D721Med (cell line): ENCODE measurements around the gene CHPF.

Experiments used
- DNase-seq: peaks from one replicate; pipeline ENCODE4 v3.0.0; 2011; ENCODE audit warnings: low spot score; ENCODE audit not compliant: insufficient read length
- FAIRE-seq: peaks from 2 replicates; lab custom pipeline; 2011; peaks lifted over from hg19 to GRCh38; lab: Jason Lieb, UNC
- CTCF ChIP-seq: IDR thresholded peaks from 2 replicates; pipeline ENCODE4 v1.5.1; 2012; ENCODE audit warnings: mild to moderate bottlenecking, control low read depth; ENCODE audit not compliant: insufficient read depth; ENCODE audit errors: missing control alignments

The CHPF gene

DNA sequence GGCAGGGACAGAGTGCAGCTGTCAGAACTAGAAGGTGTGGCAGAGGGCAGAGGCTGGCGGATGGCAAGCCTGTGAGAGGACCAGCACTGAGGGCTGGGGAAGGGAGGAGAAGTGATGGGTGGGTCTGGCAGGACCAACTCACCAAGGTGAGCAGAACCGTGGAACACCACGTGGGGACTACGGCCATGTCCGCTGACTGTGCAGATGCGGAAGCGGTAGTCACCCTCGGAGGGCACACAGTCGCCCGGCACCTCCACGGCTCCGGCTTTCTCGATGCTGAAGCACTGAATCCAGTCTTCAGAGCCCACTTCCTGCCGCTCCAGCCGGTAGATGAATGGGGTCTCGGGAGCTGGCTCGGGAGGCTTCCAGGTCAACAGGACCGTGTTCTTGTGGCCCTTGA, 23.5 kb upstream of the CHPF start:
- no peak for TF ChIP-seq CTCF

GRCh38 chr2:219566640-219567039, 23.0 kb upstream of the CHPF start:
- FAIRE-seq (no peak), DNase-seq (no peak)
- TF ChIP-seq CTCF: no peak

More for the DNA sequence above, 23.5 kb upstream of the CHPF start:
- DNase-seq (no peak), FAIRE-seq (no peak)

GRCh38 chr2:219565130-219566080, 21.8 kb upstream of the CHPF start:
- TF ChIP-seq CTCF: no peak
- peak; percentile 10 for DNase-seq
- FAIRE-seq: no peak

- no peak for FAIRE-seq
- DNase-seq: no peak
- no peak for TF ChIP-seq CTCF
Observed at GRCh38 chr2:219563271-219563928, 19.8 kb upstream of the CHPF start.

GRCh38 chr2:219562049-219563020, 18.7 kb upstream of the CHPF start:
- TF ChIP-seq CTCF: no peak
- FAIRE-seq (no peak), DNase-seq (no peak)

- DNase-seq (no peak), FAIRE-seq (no peak)
- TF ChIP-seq CTCF: no peak
Observed at GRCh38 chr2:219561179-219562048, 17.8 kb upstream of the CHPF start.
